Left lung (tissue), 10 donors: ENCODE data around the gene B9D1. TPM values are rescaled to one million over a fixed set of nuclear protein-coding genes. Genes with fewer than 3 reads are reported as not detected.

ENCODE experiments used
- ATAC-seq: fragments of 200-7000 bp; cut with Tn5 transposase; one replicate; pipeline ENCODE4 v1.9.1; 2020; ENCODE audit warnings: moderate library complexity
- DNase-seq, 4 donors: peaks; one replicate each; pipeline ENCODE4 v3.0.0-alpha.2; 2013 to 2020
- H3K27ac ChIP-seq, 2 donors: fragments of 200-600 bp; sonication (generic) in 1 of 2; one replicate each; pipeline versions ENCODE4 v1.5.0 to v1.8.0; 2020 to 2021
- H3K27me3 ChIP-seq, 2 donors: fragments of 200-600 bp; sonication (generic) in 1 of 2; one replicate each; pipeline versions ENCODE4 v1.5.0 to v1.8.0; 2020 to 2021
- H3K36me3 ChIP-seq, 2 donors: fragments of 200-600 bp; sonication (generic) in 1 of 2; one replicate each; pipeline versions ENCODE4 v1.5.0 to v1.8.0; 2020 to 2021
- H3K4me1 ChIP-seq, 2 donors: fragments of 200-600 bp; one replicate each; pipeline ENCODE4 v1.8.0; 2021
- H3K4me3 ChIP-seq, 2 donors: fragments of 200-600 bp; sonication (generic) in 1 of 2; one replicate each; pipeline versions ENCODE4 v1.5.0 to v1.8.0; 2020 to 2021; ENCODE audit warnings: mild to moderate bottlenecking in 1 of 2
- H3K9me3 ChIP-seq, 2 donors: fragments of 200-600 bp; sonication (generic) in 1 of 2; one replicate each; pipeline versions ENCODE4 v1.5.0 to v1.8.0; 2020 to 2021
- CTCF ChIP-seq, 2 donors: fragments of 200-600 bp; sonication (generic) in 1 of 2; IDR thresholded peaks; one replicate each; pipeline versions ENCODE4 v1.5.0 to v1.8.0; 2021; ENCODE audit warnings: antibody characterized with exemption in 2 of 2
- intact Hi-C, 2 donors: fragments of 100-400 bp; cut with DNase I; formaldehyde crosslinking; loops; one replicate each; pipeline versions ENCODE4 v1.11.2 to v1.14.2; 2022
- polyA plus RNA-seq, 6 donors: library from polyadenylated mRNA; unstranded; fragments of 120-200 nt; gene quantifications; one replicate each; pipeline ENCODE4 v1.2.1, GENCODE V29; 2013; ENCODE audit not compliant: insufficient read length in 6 of 6
- total RNA-seq, 2 donors: library from RNA; stranded (reverse); fragmentation: NEBNext Ultra II Directional; extraction: Animal tissue kit (Norgen Biotek cat#: 25700); gene quantifications; one replicate each; pipeline ENCODE4 v1.2.1, GENCODE V29; 2021
- donor health status: DM: no; HTN: yes; CAD: no.
- donor health status: DM: no; HTN: no; CAD: no.

B9D1 gene
- total and polyA plus RNA-seq, 8 donors: 11.4 to 24.1 (median 21.1) TPM

DNA sequence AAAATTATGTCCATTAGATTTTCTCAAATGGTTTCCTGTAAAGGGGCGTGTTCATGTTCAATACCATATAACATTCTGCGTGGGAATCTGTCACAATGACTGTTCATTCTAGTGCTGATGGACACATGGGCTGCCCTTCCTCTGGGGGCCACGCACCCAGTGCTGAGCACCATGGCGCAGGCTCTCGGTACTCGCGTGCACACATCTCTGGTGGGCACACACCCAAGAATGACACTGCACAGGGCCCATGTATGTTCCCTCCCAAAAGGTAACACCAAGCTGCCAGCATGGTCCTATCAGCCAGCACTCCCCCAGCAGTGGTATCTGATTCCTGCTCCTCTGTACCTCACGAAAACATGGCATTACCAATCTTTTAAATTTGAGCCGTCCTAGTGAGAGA is 13.7 kb downstream of the B9D1 start:
- Histone ChIP-seq H3K9me3 (no peaks in the 10 kb centered on the region), H3K36me3 (no peaks in the 10 kb centered on the region), H3K4me1 (peaks cover 0 to 2% of the 10 kb centered on the region in 2 donors), H3K27ac (no peak overlapping the region), H3K4me3 (no peak overlapping the region), H3K27me3 (no peaks in the 10 kb centered on the region)
- TF ChIP-seq CTCF (IDR thresholded peaks at IDR 0.05): no peak
- ATAC-seq (no peak), DNase-seq (no peak)
- intact Hi-C loops: no loop called here

DNA sequence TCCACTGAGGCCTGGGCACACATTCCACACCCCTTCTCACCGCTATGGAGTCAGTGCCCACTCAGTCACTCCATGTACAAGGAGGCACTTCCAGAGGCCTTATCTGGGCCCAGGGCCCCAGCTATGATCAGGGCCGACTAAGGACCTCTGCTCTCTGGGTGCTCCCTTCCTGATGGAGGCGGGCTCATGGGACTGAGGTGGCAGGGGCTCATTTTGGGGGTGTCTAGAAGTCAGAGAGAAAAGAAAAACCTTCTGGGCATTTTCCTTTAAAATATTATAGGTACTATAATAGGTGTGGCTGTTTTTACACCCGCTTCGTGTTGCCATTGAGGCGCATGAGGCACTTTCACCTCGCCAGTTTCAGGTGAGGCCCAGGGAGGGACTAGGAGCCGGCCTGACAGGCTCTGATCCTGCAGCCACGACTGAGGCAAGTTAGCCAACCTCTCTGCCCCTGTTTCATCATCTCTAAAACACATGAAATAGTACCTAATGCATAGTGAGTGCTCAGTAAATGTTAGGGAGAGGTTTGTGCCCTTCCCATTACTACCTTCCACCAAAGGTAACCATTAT is 14.4 kb downstream of the B9D1 start:
- intact Hi-C loops: no loop called here
- no peaks in the 10 kb centered on the region for H3K9me3 ChIP-seq
- DNase-seq (no peak), ATAC-seq (no peak)
- H3K4me1 ChIP-seq: peaks cover 0 to 2% of the 10 kb centered on the region in 2 donors
- H3K27ac ChIP-seq: no peak overlapping the region
- H3K4me3 ChIP-seq: no peak overlapping the region
- TF ChIP-seq CTCF (IDR thresholded peaks at IDR 0.05): no peak
- no peaks in the 10 kb centered on the region for H3K27me3 ChIP-seq
- H3K36me3 ChIP-seq: no peaks in the 10 kb centered on the region

- intact Hi-C loops: no loop called here
- no peak for TF ChIP-seq CTCF (IDR thresholded peaks at IDR 0.05)
- Histone ChIP-seq H3K4me3 (no peak overlapping the region), H3K27ac (no peak overlapping the region), H3K36me3 (no peaks in the 10 kb centered on the region), H3K4me1 (peaks cover 0 to 2% of the 10 kb centered on the region in 2 donors), H3K9me3 (no peaks in the 10 kb centered on the region), H3K27me3 (no peaks in the 10 kb centered on the region)
- ATAC-seq: no peak
- peak in 1 of 4 donors; percentile 46 for DNase-seq
Measured at GRCh38 chr17:19347323-19348080, 15.0 kb downstream of the B9D1 start.

GRCh38 chr17:19346351-19347255 is 15.9 kb downstream of the B9D1 start:
- no peak overlapping the region for H3K4me3 ChIP-seq
- intact Hi-C loops: no loop called here
- peak overlapping the region in 1 of 2 donors; percentile 1 for H3K27ac ChIP-seq
- TF ChIP-seq CTCF (IDR thresholded peaks at IDR 0.05): no peak
- no peaks in the 10 kb centered on the region for H3K27me3 ChIP-seq
- H3K4me1 ChIP-seq: peaks cover 0 to 7% of the 10 kb centered on the region in 2 donors
- DNase-seq (peak in 1 of 4 donors; percentile 65), ATAC-seq (peak; percentile 28)
- no peaks in the 10 kb centered on the region for H3K9me3 ChIP-seq
- H3K36me3 ChIP-seq: no peaks in the 10 kb centered on the region
